CD4-positive, alpha-beta T cell treated with Interleukin-6 at 100 ng/mL for 8 hours (primary cell): ENCODE results near the gene ZNF592.
A peak's percentile ranks its signal among the peaks of the same experiment; 100 is the strongest.
"Not testable (repeated sequence)": the region's sequence is repeated elsewhere in the genome, so short reads cannot be mapped to it uniquely, and the experiment has no call there.

Source experiments
- DNase-seq: peaks from one replicate; pipeline ENCODE4 v3.0.0-alpha.2; 2020; ENCODE audit warnings: mixed read lengths, low spot score

Gene ZNF592

GRCh38 chr15:84749111-84749991 is 959 bp downstream of the ZNF592 start:
- peak; percentile 33 for DNase-seq

GRCh38 chr15:84750583-84751092 is 2.2 kb downstream of the ZNF592 start:
- DNase-seq, result no peak

DNA sequence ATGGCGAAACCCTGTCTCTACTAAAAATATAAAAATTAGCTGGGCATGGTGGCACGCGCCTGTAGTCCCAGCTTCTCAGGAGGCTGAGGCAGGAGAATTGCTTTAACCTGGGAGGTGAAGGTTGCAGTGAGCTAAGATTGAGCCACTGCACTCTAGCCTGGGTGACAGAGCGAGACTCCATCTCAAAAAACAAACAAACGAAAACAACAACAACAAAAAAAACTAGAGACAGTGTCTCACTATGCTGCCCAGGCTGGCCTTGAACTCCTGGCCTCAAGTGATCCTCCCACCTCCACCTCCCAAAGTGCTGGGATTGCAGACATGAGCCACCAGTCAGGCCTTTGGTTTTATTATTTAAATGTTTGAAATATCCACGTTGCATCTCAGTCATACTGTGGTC is 3.3 kb downstream of the ZNF592 start:
- DNase-seq, result not testable (repeated sequence)

GRCh38 chr15:84752195-84752594 is 3.8 kb downstream of the ZNF592 start:
- DNase-seq, result no peak

GRCh38 chr15:84752700-84753099 is 4.3 kb downstream of the ZNF592 start:
- DNase-seq, result no peak

DNA sequence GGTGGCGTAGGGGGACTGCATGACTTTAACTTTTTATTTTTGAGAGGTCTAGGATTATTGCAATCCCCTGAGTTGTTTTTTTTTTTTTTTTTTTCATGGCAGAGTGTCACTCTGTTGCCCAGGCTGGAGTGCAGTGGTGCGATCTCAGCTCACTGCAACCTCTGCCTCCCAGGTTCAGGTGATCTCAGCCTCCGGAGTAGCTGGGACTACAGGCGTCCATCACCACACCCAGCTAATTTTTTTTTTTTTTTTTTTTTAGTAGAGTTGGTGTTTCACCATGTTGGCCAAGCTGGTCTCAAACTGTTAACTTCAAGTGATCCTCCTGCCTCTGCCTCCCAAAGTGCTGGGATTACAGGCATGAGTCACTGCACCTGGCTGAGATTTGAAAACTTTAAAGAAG is 6.5 kb downstream of the ZNF592 start:
- not testable (repeated sequence) for DNase-seq

GRCh38 chr15:84755736-84756527 is 7.5 kb downstream of the ZNF592 start:
- no peak for DNase-seq

- DNase-seq, result no peak
Observed at GRCh38 chr15:84759018-84759417, 10.6 kb downstream of the ZNF592 start.

- DNase-seq, result no peak
Observed at GRCh38 chr15:84760219-84760618, 11.8 kb downstream of the ZNF592 start.

DNA sequence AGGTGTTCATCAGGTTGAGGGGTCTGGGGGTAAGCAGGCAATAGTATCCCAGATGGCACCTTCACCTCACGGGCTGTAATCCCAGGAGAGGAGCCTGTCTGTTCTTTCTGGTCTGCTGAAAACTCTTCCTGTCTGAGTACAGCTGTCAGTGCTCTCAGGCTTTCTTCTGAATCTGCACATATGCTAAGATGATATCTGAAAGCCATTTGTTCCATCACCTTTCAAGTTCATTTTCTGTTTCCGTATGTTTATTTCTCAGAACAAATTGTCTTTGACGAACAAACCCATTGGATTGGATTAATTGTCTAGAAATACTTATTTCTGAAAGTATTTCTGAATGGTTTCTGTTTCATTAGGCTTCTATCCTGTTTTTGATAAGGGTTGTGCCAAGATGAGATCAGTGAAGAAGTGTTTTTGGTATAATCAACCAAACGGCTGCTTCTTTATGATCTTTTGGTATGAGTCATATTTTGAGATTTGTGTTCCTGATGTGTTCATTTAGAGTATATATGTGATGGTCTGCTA is 13.3 kb downstream of the ZNF592 start:
- peak; percentile 12 for DNase-seq

- no peak for DNase-seq
Observed at GRCh38 chr15:84762840-84763572, 14.6 kb downstream of the ZNF592 start.

GRCh38 chr15:84764585-84764984 is 16.2 kb downstream of the ZNF592 start:
- DNase-seq, result no peak

DNA sequence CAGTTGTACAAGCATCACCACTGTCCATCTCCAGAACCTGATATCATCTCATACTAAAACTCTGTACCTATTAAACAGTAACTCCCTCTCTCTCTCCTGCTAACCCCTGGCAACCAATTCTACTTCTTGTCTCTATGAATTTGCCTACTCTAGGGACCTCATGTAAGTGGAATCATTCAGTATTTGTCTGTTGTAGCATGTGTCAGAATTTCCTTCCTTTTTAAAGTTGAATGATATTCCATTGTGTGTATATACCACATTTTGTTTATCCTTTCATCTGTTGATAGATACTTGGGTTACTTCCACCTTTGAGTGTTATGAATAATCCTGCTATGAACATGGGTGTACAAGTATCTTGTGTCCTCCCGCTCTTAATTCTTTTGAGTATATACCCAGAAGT is 16.6 kb downstream of the ZNF592 start:
- no peak for DNase-seq

DNA sequence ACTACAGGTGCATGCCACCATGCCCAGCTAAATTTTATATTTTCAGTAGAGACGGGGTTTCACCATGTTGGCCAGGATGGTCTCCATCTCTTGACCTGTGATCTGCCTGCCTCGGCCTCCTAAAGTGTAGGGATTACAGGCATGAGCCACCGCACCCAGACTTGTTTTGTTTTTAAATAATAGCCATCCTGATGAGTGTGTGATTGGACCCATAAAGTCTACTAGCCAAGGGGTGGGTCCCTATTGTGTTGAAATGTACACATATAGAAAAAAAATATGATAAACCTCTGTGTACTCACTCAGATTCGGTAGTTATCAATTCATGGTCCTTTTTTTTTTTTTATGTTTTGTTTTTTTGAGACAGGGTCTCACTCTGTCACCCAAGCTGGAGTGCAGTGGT is 17.3 kb downstream of the ZNF592 start:
- DNase-seq, result no peak

- DNase-seq, result no peak
Observed at GRCh38 chr15:84766461-84767035, 18.2 kb downstream of the ZNF592 start.

GRCh38 chr15:84772031-84772430 is 23.6 kb downstream of the ZNF592 start:
- no peak for DNase-seq

GRCh38 chr15:84772467-84772866 is 24.1 kb downstream of the ZNF592 start:
- DNase-seq, result no peak

DNA sequence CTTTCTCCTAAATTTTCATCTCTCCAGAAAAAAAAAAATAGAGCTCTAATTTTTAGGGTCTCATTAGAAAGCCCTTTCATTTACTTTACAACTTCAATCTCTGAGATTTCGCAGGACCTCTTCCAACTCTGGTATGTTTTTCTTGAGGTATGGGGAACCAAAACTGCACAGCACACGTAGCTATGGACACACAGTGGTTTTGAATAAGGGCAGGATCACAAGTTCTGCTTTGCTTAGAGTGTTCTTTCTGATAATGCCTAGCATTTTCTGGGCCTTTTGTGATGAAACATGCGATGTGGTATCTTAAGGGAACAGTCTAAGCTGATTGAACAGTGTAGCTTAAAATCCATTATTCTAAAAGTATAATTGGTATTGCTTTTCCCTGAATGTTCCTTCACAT is 25.3 kb downstream of the ZNF592 start:
- DNase-seq, result no peak

- no peak for DNase-seq
Observed at GRCh38 chr15:84775867-84776449, 27.6 kb downstream of the ZNF592 start.

- DNase-seq, result no peak
Observed at GRCh38 chr15:84778194-84778593, 29.8 kb downstream of the ZNF592 start.

DNA sequence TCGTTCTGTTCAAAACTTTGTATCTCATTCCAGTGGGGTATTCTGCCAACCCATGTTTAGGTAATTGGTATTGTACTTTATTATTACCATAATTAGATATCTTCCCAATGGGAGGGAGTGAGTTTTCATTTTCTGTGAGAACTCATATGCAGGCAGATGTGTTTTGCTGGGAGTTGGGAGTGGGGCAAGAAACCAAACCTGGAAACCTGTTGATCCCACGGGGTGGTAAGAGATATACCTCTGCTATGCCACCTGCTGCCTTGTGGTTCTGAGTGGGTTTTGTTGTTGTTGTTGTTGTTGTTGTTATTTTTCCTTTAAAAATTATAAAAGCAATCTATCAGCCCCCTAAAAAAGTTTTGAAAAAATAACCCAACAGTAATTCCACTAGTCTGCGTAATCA is 32.1 kb downstream of the ZNF592 start:
- no peak for DNase-seq
